Measurements from ENCODE around the gene LSM5.
A peak's percentile ranks its signal among the peaks of the same experiment; 100 is the strongest.

LSM5 gene

DNA sequence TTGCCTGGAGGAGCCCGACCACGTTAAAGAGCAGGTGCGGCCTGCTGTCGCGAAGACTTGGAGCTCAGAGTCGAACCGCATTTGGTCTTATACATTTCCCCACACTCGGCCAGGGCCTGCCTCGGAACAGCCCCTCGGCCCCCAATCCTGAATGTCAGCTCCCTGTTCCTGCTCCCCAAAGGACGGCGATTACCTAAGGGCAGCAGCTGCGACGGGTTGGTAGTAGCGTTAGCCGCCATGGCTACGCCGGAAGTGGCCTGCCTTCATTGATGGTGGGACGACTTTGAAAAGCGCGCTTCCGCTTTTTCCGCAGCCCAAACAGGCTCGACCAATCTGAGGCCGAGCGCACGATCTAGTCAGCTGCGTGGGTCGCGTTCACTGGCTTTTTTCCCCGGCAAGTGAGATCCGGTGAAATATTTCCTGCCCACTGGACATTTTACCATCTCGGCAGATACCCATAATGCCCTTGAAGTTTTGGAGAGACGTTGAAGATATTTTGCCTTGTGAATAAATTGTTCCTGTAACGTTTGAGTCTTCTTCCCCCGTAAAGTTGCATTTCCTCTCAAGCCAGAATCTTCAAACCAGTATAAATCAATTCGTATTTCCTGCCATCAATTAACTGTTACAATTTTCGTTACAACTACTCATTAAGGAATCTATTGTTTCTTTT is at the start of gene LSM5:
Gene LSM5 (minus strand): TSS at position 254 of the 670 bp plus-strand sequence. CDS start 15 bp downstream, at position 239.
- DNase-seq, result peak; percentile 97

DNA sequence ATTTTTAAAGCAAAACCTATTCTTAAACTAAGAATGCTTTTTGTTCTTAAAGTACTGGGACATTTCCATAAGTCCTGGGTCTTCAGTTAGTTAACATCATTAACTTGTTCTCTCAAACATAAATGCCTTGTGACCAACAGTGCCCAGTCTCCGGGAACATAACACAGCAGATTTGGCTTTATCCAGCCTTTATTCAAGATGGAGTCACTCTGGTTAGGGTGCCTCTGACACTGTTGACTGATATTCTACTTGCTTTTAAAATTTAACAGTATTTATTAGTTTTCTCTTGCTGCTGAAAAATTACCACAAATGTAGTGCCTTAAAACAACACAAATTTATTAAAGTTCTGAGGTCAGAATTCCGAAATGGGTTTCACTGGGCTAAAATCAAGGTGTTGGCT is 49.2 kb upstream of the LSM5 start:
- no peak for DNase-seq

DNA sequence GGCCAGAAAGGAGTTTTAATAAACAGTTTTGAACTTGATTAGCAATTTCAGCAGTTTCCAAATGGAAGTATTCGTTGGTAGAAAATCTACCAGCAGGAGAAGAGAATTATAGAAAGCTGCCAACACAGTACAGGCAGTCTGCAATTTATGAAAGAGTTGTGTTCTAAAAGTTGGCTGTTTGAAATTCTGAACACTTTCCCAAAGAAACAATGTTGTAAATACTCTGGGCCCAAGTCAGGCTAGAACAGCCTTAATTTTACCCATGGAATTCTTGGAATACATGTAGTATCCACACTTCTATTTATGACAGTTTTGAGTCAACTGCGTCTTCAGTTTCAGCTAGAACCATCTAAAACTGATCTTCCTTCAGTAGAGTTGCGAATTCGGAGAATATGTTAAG is 47.6 kb upstream of the LSM5 start:
- DNase-seq, result no peak

DNA sequence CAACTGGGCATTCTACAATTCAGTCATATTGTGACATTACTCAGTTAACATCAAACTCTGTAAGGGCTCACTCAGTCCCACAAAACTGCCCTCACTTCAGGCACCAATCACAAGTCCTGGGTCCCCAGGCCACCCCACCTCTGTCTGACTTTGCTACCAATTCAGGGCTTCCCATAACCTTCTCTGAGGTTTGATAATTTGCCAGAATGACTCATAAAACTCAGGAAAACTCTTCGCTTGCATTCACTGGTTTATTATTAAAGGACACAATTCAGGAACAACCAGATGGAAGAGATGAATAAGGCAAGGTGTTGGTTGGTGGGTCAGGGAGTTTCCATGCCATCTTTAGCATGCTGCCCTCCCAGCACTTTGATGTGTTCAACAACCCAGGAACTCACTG is 46.4 kb upstream of the LSM5 start:
- no peak for DNase-seq

DNA sequence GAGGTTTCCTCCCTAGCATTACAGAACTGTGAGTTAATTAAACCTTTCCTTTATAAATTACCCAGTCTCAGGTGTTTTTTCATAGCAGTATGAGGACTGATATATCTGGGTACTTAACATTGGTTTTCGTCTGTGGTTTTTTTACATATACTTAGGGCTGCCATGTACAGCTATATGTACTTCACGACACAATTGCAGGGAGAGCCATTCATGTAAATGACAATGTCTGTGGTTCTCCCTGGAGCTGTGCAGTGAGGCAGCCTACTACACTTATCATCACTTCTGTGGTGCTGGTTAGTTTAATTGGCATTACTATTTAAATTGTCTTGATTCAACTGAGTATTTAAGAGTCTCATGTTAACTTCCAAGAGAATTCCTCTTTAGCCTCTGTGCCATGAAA is 45.8 kb upstream of the LSM5 start:
- DNase-seq, result no peak

DNA sequence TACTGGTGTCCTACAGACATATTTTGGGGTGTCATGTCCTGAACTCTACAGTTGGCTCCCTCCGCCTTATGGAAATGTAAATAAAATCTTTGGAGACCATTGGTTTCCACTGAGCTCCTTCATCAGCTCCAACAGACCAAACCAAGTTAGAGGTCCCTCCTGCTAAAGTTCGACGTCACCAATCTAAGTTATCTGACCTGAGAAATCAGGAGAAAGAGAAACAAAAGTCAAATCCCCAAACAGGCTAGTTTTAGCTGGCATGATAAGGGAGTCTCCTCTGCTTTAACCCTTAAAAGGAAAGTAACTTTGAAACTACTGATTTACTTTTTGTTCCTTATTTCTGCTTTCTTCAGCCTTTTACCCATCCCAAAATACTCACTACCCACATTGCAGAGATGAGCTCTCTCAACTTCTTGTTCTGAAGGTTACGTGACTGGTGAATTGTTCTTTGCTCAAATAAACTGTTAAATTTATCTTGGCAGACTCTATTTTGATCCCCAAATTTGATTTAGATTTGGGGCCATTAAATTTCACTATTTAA is 45.1 kb upstream of the LSM5 start:
- no peak for DNase-seq

DNA sequence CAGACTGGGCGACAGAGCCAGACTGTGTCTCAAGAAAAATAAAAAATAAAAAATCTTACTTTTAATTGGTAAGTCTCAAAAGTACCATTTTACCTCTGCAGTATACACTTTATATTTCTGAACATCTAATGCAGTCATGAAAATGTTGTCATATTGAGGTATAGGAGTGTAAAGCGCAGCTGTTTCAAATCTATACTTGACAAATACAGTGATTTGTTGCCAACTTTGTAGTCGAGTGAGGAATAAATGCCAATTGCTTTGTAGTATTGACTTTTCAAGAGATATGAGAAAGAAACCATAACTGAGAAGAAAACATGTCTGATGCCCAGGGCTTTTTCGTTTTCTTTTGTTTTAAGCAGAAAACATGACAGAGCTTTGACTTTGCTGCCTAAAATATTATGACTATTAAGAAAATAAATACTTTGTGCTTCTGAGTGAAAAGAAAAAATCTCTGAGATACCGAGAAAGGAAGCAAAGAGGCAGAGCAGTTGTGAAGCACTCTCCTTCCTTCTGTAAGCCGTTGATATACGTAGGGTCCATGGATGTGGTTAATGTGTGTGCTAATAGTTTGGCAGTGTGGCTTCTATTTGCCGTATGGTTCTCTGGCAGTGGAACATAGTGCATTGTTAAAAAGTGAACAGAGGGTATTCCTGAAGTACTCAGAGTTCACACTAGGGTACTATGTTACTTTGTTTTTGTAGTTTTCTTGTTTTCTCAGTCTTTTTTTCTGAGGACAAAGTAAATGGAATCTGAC is 43.3 kb upstream of the LSM5 start:
- DNase-seq, result no peak

DNA sequence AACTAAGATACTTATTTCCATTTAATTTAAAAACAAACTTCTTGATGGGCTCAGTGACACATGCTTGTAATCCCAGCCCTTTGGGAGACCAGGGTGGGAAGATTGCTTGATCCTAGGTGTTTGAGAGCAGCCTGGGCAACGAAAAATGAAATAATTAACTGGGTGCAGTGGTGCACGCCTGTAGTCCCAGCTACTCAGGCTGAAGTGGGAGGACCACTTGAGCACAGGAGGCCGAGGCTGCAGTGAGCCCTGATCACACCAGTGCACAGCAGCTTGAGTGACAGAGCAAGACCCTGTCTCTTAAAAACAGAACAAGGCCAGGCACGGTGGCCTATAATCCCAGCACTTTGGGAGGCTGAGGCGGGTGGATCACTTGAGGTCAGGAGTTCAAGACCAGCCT is 42.5 kb upstream of the LSM5 start:
- no peak for DNase-seq

DNA sequence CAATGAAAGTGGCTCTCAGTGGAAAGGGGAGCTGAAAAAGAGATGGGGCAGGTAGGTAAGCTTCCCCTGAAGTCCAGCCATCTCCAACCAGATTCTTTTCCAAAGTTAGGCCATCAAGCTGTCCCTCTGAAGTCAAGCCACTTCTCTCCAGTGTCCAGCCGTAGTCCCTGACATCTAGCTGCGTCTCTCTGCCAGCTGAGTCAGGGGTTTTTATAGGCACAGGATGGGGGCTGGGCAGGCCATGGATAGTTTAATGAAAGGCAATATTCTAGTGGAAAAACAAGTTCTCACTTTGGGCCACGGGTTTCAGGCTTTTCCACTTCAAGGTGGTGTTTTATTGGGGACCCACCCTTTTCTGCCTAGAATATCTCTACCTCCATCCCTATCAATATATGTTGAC is 41.9 kb upstream of the LSM5 start:
- DNase-seq, result no peak

DNA sequence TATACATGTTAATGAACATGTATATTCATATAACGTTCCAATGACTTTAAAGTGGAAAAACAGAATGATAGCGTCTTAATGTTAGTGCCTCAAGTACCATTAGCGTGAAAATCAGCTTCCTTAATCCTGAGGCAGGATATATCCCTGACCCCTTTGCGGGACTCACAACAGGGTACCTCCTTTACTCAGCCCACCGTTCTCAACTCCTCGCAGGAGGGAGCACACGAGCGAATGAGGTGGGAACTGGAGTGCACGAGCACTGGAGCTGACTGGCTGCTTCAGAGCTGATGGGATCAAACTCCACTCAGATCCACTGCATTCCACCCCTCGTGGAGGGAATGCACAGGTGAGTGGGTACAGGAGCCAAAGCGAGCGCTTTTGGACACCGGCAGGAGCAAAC is 41.2 kb upstream of the LSM5 start:
- no peak for DNase-seq

DNA sequence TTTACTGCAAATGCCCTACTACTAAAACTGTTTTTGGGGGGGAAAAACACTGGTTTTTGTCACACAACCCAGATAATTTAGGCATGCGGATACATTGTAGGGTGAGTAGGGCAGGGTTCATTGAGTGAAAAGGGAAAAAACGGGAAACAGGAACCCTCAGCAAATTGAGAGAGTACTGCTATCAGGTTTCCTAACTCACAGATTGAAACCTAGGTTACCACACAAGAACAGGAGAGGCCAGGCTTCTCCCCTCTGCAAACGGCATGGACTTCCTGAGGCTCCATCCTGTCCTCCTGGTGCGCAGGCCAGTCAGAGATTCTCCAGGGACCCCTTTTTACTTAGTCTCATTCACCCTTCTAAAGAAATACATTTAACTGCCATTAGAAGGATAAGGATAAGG is 35.7 kb upstream of the LSM5 start:
- DNase-seq, result no peak

DNA sequence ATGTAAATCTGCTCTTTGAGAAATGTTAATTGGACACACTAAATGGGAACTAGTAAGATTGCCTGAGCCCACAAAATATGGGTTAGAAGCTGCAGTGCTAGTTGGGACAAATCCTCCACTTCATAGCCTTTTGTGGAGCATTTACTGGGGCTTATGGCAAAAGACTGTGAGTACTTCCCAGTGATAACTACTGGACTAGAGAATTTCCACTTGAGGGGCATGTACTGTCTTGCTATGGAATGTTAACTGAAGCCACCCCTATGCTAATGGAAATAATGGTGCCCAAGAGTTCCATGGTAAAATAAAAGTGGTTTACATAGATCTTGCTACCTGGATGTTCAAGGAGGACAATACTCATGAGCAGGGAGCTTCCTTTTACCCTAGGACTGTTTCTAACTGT is 34.5 kb upstream of the LSM5 start:
- no peak for DNase-seq

DNA sequence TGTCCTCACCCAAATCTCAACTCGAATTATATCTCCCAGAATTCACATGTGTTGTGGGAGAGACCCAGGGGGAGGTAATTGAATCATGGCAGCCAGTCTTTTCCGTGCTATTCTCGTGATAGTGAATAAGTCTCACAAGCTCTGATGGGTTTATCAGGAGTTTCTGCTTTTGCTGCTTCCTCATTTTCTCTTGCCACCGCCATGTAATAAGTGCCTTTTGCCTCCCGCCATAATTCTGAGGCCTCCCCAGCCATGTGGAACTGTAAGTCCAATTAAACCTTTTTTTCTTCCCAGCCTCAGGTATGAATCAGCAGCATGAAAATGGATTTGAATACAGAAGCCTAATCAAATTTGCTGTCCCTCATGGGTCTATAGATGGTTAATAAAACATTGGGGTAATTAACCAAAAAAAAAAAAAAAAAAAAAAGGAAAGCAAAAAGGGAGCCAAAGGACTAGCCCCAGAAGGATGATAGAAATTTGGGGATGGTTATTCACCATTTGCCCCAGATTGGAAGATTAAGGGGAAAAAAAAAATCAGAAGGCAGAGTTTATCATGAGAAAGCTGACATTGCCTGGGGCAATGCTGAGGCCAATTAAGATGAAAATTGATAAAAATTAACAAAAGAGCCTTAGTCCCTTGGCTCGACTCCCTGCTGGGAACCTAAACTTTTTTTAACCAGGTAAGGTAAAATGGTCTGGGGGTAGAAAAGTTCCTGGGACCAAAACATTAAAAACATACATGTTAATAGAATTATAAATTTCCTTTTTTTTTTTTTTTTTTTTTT is 32.8 kb upstream of the LSM5 start:
- no peak for DNase-seq

DNA sequence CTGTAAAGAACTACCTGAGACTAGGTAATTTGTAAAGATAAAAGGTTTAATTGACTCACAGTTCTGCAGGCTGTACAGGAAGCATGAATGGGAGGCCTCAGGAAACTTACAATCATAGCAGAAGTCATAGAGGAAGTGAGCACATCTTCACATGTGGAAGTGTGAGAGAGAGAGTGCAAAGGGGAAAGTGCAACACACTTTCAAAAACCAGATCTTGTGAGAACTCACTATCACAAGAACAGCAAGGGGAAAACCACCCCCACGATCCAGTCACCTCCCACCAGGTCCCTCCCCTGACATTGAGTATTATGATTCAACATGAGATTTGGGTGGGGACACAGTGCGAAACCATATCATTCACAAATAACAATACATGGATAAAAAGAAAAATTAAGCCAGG is 29.6 kb upstream of the LSM5 start:
- DNase-seq, result no peak

DNA sequence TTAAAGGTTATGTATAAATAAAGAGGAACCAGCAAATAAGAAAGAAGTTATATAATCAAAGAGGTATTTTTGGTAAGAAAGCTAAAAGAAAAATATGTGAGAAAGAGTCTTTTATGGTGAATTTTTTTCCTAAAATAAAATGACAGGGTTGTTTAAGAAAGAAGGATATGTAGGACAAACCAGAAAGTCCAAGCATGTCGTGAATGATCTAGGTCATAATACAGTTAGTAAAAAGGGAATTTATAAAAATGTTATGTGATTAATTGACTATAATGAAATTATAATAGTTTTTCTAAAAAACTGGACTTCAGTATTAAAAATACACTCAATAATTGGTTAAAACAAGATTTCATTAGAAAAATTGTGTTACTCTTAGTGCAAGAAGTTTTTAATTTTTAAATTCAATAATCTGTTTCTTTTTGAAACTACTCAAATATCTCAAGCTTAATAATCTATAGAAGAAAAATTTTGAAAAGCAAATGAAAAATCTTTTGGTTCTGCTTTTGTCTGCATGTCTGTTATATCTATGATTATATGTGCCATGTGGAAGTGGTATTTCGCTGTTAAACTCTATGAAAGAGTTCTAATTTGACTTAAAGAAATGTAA is 28.5 kb upstream of the LSM5 start:
- no peak for DNase-seq

DNA sequence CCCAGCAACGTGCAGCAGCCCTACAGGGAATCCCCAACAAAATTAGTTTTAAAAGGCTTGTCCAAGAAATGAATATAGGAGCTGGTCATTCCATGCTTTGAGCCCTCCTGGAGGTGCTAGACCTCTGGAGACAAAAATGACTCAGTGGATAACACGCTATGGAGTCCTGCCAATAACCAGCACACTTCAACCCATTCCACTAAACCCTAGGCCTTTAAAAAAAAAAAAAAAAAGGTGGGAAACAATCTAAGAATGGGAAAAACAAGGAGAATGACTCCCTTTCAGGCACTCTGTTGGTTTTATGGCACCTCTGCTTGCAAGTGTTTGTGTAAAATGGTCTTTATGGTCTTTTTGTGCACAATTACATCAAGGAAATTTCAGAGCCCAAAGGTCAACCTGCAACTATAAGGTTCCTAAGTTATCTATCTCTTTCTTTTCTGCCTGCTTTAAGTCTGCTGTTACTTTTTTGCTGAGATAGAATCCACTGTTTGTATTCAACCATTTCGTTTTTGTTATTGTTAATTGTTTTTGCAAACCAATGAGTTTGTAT is 26.4 kb upstream of the LSM5 start:
- no peak for DNase-seq

DNA sequence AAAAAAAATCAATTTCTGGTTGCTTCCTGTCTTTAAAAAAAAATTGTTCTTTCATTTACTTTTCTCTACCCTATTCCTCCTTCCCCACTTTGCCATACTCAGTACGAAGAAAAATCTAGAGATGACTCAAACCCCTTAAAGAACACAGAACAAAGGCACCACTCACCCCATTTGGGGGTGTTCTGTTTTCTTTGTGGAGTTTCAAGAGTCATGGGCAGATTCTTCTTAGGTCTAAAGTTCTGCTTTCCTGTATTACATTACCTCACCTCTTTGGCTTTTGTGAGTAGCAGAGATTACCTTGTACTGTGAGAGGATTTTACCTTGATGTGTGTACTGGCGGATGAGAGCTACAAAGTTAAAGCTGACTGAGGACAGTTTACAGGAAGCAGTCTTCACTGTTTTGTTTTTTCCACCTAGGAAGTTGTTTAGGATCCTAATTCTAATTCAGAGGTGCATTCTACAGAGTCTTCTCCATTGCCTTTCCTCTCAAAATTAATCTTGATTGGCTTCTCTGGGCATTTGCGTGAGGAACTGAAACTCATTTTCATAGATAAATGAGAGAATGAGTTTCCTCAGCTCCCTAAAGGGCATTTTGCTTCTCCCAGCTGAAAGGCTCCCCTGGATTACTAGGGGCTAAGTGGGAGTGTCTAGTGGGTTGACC is 25.8 kb upstream of the LSM5 start:
- DNase-seq, result no peak

DNA sequence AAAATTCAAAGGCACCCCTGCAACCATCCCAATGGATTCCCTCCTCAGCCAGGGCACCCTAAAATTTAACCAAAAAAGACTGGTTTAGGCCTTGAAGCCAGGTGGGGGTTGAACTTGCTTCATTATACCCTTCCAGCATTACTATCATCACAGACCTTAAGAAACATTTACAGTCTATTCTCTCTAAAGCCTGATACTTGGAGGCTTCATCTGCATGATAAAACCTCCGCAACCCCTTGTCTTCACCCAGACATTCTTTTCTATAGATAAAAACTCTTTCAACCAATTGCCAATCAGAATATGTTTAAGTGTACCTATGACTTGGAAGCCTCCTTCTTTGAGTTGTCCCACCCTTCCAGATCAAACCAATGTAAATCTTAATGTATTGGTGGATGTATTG is 23.0 kb upstream of the LSM5 start:
- no peak for DNase-seq

DNA sequence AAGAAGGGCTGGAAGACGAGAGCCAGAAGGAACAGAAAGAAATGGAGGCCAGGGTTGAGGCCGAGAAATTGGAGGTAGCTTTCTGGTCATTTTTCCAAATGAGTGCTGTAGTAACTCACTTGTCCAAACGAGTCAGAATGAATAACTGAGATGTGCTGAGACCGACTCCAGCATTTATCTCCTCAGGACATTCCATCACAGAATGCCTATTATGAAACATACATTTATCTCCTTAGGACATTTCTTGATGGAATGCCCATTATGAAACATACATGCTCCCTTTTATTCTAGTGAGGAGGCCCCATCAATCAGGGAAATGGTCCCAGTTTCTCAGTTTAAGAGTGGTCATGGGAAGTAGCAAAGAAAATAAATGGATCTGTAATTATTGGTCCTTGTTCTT is 21.6 kb upstream of the LSM5 start:
- DNase-seq, result no peak

DNA sequence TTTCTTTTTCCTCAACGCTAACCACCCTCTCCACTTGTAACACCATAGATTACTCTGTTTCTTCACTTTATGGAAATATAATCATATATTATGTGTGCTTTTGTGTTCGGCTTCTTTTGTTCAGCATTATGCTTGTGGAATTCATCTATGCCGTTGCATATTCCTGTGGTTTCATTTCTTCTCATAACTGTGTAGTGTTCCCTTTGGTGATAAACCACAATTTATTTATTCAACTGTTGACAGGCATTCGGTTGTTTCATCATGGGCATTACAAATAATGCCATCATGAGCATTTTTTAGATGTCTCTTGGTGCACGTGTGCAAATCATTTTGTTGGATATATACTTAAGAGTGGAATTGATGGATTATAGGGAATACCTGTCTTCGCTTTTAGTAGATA is 17.2 kb upstream of the LSM5 start:
- no peak for DNase-seq

DNA sequence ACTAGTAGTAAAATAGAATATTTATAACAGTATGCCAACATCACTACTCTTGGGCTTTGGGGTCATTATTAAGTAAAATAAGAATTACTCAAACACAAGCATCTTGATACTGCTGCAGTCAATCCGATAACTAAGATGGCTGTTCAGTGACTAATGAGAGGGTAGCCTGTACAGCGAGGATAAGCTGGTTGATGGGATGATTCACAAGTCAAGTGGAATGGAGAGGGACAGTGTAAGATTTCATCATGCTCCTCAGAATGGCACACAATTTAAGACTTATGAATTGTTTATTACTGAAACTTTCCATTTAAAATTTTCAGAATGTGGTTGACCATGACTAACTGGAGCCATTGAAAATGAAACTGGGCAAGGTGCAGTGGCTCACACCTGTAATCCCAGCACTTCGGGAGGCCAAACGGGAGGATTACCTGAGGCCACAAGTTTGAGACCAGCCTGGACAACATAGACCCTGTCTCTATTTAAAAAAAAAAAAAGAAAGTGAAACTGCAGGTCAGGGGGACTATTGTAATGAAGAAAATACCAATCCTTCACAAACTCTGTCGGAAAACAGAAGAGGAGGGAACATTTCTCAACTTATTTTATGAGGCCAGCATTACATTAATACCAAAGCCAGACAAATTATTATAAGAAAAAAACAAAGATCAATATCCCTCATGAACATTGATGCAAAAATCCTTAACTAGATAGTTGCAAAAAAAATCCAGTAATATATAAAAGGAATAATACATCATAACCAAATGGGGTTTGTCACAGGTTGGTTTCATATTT is 16.3 kb upstream of the LSM5 start:
- DNase-seq, result no peak

DNA sequence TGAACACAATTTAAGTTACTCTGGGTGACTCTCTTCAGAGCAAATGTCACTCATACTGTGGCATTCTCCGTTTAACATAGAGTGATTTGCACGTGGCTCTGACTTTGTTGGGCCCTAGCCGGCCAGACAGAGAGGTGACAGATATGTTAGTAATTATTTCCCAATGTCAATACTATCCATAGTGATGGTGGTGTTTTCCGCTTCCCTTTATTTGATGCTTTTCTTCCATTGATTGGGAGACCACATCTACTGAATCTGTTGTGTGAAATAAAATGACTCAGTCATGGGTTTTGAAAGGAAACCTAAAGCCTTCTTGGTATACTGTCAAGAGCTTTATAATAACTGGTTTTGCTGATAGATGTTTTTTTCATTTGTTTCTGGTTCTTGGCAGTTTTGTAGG is 12.5 kb upstream of the LSM5 start:
- DNase-seq, result no peak
